GM12872 (cell line): ENCODE results near the gene GLYR1.

Experiments
- CTCF ChIP-seq: IDR thresholded peaks from 3 replicates; pipeline ENCODE4 v1.5.1; 2011; ENCODE audit warnings: low read depth, mild to moderate bottlenecking, low read length, moderate library complexity; ENCODE audit not compliant: insufficient read depth

GLYR1 gene

GRCh38 chr16:4788489-4788889 lies 58.6 kb downstream of the GLYR1 start:
- TF ChIP-seq CTCF = no peak

GRCh38 chr16:4787627-4788482 lies 59.2 kb downstream of the GLYR1 start, which contains the start of gene SEPTIN12:
Gene SEPTIN12, minus strand, starts transcription at chr16:4788345. Its CDS starts 700 bp downstream, at chr16:4787645.
- TF ChIP-seq CTCF = no peak

- TF ChIP-seq CTCF = no peak
These were observed 60.0 kb downstream of the GLYR1 start for GRCh38 chr16:4787068-4787467.

- no peak for TF ChIP-seq CTCF
These were observed 61.2 kb downstream of the GLYR1 start for GRCh38 chr16:4785758-4786433.

- TF ChIP-seq CTCF = no peak
These were observed 63.1 kb downstream of the GLYR1 start for GRCh38 chr16:4783951-4784336.

- no peak for TF ChIP-seq CTCF
These were observed 63.7 kb downstream of the GLYR1 start for GRCh38 chr16:4783251-4783950.

GRCh38 chr16:4780235-4780634 lies 66.9 kb downstream of the GLYR1 start:
- TF ChIP-seq CTCF = no peak
